H9 (cell line): ENCODE data around the gene CERKL. TPM values are rescaled to one million over a fixed set of nuclear protein-coding genes. Genes with fewer than 3 reads are reported as not detected.

ENCODE experiments used
- DNase-seq: peaks from one replicate; pipeline ENCODE4 v3.0.0-alpha.2; 2017
- H2AFZ ChIP-seq: one replicate; pipeline ENCODE4 v1.6.1; 2013; ENCODE audit warnings: mild to moderate bottlenecking, low read length, control low read depth, moderate library complexity
- H2AK5ac ChIP-seq: 2 replicates; pipeline ENCODE4 v1.6.1; 2013; ENCODE audit warnings: low read length, control low read depth, mixed read lengths; ENCODE audit not compliant: insufficient read length
- H2BK120ac ChIP-seq: one replicate; pipeline ENCODE4 v1.6.1; 2013; ENCODE audit warnings: low read depth, mild to moderate bottlenecking, low read length, control low read depth, inconsistent platforms; ENCODE audit not compliant: poor library complexity, severe bottlenecking
- H2BK12ac ChIP-seq: 2 replicates; pipeline ENCODE4 v1.6.1; 2013; ENCODE audit warnings: low read length, control low read depth, mixed read lengths, low read depth; ENCODE audit not compliant: insufficient read length
- H2BK15ac ChIP-seq: 2 replicates; pipeline ENCODE4 v1.6.1; 2013; ENCODE audit warnings: low read depth, low read length, control low read depth
- H2BK20ac ChIP-seq: one replicate; pipeline ENCODE4 v1.6.1; 2013; ENCODE audit warnings: low read depth, mild to moderate bottlenecking, low read length, control low read depth, inconsistent platforms; ENCODE audit not compliant: poor library complexity, severe bottlenecking
- H2BK5ac ChIP-seq: 2 replicates; pipeline ENCODE4 v1.6.1; 2013; ENCODE audit warnings: low read length, control low read depth, mixed read lengths; ENCODE audit not compliant: insufficient read length
- H3K14ac ChIP-seq: 2 replicates; pipeline ENCODE4 v1.6.1; 2013; ENCODE audit warnings: low read length, control low read depth; ENCODE audit not compliant: insufficient read depth
- H3K18ac ChIP-seq: 2 replicates; pipeline ENCODE4 v1.6.1; 2013; ENCODE audit warnings: low read depth, mild to moderate bottlenecking, mixed read lengths, low read length, control low read depth; ENCODE audit not compliant: insufficient read length
- H3K23ac ChIP-seq: 2 replicates; pipeline ENCODE4 v1.6.1; 2013; ENCODE audit warnings: low read length, control low read depth, mixed read lengths, low read depth; ENCODE audit not compliant: insufficient read length
- H3K23me2 ChIP-seq: 2 replicates; pipeline ENCODE4 v1.6.1; 2013; ENCODE audit warnings: low read depth, mild to moderate bottlenecking, mixed read lengths, low read length, control low read depth; ENCODE audit not compliant: insufficient read length, poor library complexity, severe bottlenecking
- H3K27ac ChIP-seq: 2 replicates; pipeline ENCODE4 v1.5.1; 2013; ENCODE audit warnings: low read length, control low read depth, mixed read lengths, low read depth; ENCODE audit not compliant: insufficient read length
- H3K27me3 ChIP-seq: 2 replicates; pipeline ENCODE4 v1.6.1; 2013; ENCODE audit warnings: low read length, control low read depth, inconsistent platforms; ENCODE audit not compliant: insufficient read depth
- H3K4ac ChIP-seq: 2 replicates; pipeline ENCODE4 v1.6.1; 2013; ENCODE audit warnings: low read depth, mild to moderate bottlenecking, control low read depth, inconsistent platforms, low read length, moderate library complexity
- H3K4me1 ChIP-seq: 2 replicates; pipeline ENCODE4 v1.6.1; 2013; ENCODE audit warnings: low read length, control low read depth, inconsistent platforms; ENCODE audit not compliant: insufficient read depth
- H3K4me2 ChIP-seq: 2 replicates; pipeline ENCODE4 v1.6.1; 2013; ENCODE audit warnings: low read length, control low read depth, mixed read lengths; ENCODE audit not compliant: insufficient read length, insufficient read depth
- H3K56ac ChIP-seq: 2 replicates; pipeline ENCODE4 v1.6.1; 2013; ENCODE audit warnings: low read depth, mild to moderate bottlenecking, mixed read lengths, low read length, control low read depth; ENCODE audit not compliant: insufficient read length
- H3K79me1 ChIP-seq: 2 replicates; pipeline ENCODE4 v1.6.1; 2013; ENCODE audit warnings: low read depth, mild to moderate bottlenecking, moderate library complexity, low read length, control low read depth, inconsistent platforms; ENCODE audit not compliant: insufficient read depth, poor library complexity, severe bottlenecking
- H3K79me2 ChIP-seq: 2 replicates; pipeline ENCODE4 v1.6.1; 2013; ENCODE audit warnings: low read length, control low read depth, inconsistent platforms; ENCODE audit not compliant: insufficient read depth
- H3K9ac ChIP-seq: 2 replicates; pipeline ENCODE4 v1.6.1; 2013; ENCODE audit warnings: low read length, control low read depth, mixed read lengths; ENCODE audit not compliant: insufficient read length; ENCODE audit errors: extremely low read depth
- H3K9me3 ChIP-seq: one replicate; pipeline ENCODE4 v1.6.1; 2013; ENCODE audit warnings: low read depth, low read length, inconsistent platforms; ENCODE audit not compliant: control insufficient read depth
- H3T11ph ChIP-seq: one replicate; pipeline ENCODE4 v1.6.1; 2013; ENCODE audit warnings: mild to moderate bottlenecking, low read length, control low read depth, inconsistent platforms
- H4K20me1 ChIP-seq: one replicate; pipeline ENCODE4 v1.6.1; 2013; ENCODE audit not compliant: control insufficient read depth, insufficient read length, insufficient read depth
- H4K5ac ChIP-seq: 2 replicates; pipeline ENCODE4 v1.6.1; 2013; ENCODE audit warnings: low read depth, mild to moderate bottlenecking, mixed read lengths, low read length, control low read depth; ENCODE audit not compliant: insufficient read length
- H4K8ac ChIP-seq: replicated peaks from 2 replicates; pipeline ENCODE4 v1.6.1; 2013; ENCODE audit warnings: low read length, control low read depth, mixed read lengths, low read depth; ENCODE audit not compliant: insufficient read length
- H4K91ac ChIP-seq: 2 replicates; pipeline ENCODE4 v1.6.1; 2013; ENCODE audit warnings: low read depth, mild to moderate bottlenecking, moderate library complexity, mixed read lengths, low read length, control low read depth; ENCODE audit not compliant: insufficient read length
- H3K27ac Mint-ChIP-seq, 3 experiments: 2 replicates in 2 of 3; 3 replicates in 1 of 3; pipeline ENCODE4 v1.8.0; 2020 to 2021; ENCODE audit warnings: mixed read lengths in 3 of 3, mild to moderate bottlenecking in 1 of 3, moderate library complexity in 1 of 3
- H3K27me3 Mint-ChIP-seq: 2 replicates; pipeline ENCODE4 v1.8.0; 2021; ENCODE audit warnings: low read depth, mild to moderate bottlenecking, moderate library complexity, mixed read lengths
- H3K36me3 Mint-ChIP-seq, 3 experiments: 2 replicates in 2 of 3; 3 replicates in 1 of 3; pipeline ENCODE4 v1.8.0; 2020 to 2021; ENCODE audit warnings: low read depth in 3 of 3, mixed read lengths in 3 of 3; ENCODE audit not compliant: insufficient read depth in 1 of 3
- H3K4me1 Mint-ChIP-seq, 2 experiments: 2 replicates each; pipeline ENCODE4 v1.8.0; 2020; ENCODE audit warnings: mixed read lengths in 2 of 2
- H3K4me3 Mint-ChIP-seq, 2 experiments: 2 replicates in 1 of 2; 3 replicates in 1 of 2; pipeline ENCODE4 v1.8.0; 2020 to 2021; ENCODE audit warnings: mild to moderate bottlenecking in 2 of 2, mixed read lengths in 2 of 2, moderate library complexity in 1 of 2
- H3K9me3 Mint-ChIP-seq, 2 experiments: 2 replicates in 1 of 2; 3 replicates in 1 of 2; pipeline ENCODE4 v1.8.0; 2020; ENCODE audit warnings: mild to moderate bottlenecking in 2 of 2, mixed read lengths in 2 of 2, moderate library complexity in 1 of 2
- WGBS: extraction: QIAGEN DNeasy Blood & Tissue Kit; methylation state at CpG from one replicate; pipeline ENCODE4 v1.1.7; 2013; ENCODE audit warnings: missing lambda C conversion rate, low lambda C conversion rate, mixed read lengths; ENCODE audit not compliant: insufficient read length; ENCODE audit errors: extremely low coverage; 5-methylcytosine and 5-hydroxymethylcytosine counted together
- total RNA-seq: library from RNA; stranded (reverse); gene quantifications from 2 replicates; pipeline ENCODE4 v1.2.1, GENCODE V29; 2021
- TF ChIP-seq, protein P1 (sequence below): fragments of 200-600 bp; sonication (generic); conservative IDR thresholded peaks from 3 replicates; pipeline ENCODE4 v1.8.0; 2021; ENCODE audit warnings: antibody characterized with exemption, mild to moderate bottlenecking

CERKL gene
- total RNA-seq, 1 experiment from 2014 or later = not detected

- Histone ChIP-seq H2BK20ac (no peak overlapping the region), H2BK12ac (no peak overlapping the region), H3K27me3 (no peaks in the 10 kb centered on the region), H3K23ac (no peak overlapping the region), H4K5ac (no peak overlapping the region), H2BK120ac (no peak overlapping the region), H3K27ac (no peak overlapping the region), H3K56ac (no peak overlapping the region), H2BK15ac (no peak overlapping the region), H3K4me2 (no peak overlapping the region), H3K14ac (no peak overlapping the region), H3T11ph (no peak overlapping the region), H2AK5ac (no peak overlapping the region), H4K8ac (no peak overlapping the region), H3K9me3 (no peaks in the 10 kb centered on the region), H2BK5ac (no peak overlapping the region), H4K20me1 (no peaks in the 10 kb centered on the region), H3K18ac (no peak overlapping the region), H3K4ac (no peak overlapping the region), H3K23me2 (no peaks in the 10 kb centered on the region), H4K91ac (no peak overlapping the region), H3K79me1 (no peaks in the 10 kb centered on the region), H2AFZ (no peak overlapping the region), H3K4me1 (no peaks in the 10 kb centered on the region; the same call in 1 of the 2 replicates), H3K9ac (no peak overlapping the region), H3K79me2 (no peaks in the 10 kb centered on the region)
- H3K27ac Mint-ChIP-seq = no peak overlapping the region
- no peak for DNase-seq
- no peak overlapping the region for H3K4me3 Mint-ChIP-seq
- H3K4me1 Mint-ChIP-seq = peaks cover 4 to 11% of the 10 kb centered on the region in 2 experiments
- no peaks in the 10 kb centered on the region for H3K27me3 Mint-ChIP-seq
- peaks cover 0 to 2% of the 10 kb centered on the region in 2 experiments; a peak in 2 of 5 replicates for H3K9me3 Mint-ChIP-seq
- peaks cover 0 to 9% (median 5%) of the 10 kb centered on the region in 3 experiments; a peak in 4 of 7 replicates for H3K36me3 Mint-ChIP-seq
- TF ChIP-seq, protein P1, sequence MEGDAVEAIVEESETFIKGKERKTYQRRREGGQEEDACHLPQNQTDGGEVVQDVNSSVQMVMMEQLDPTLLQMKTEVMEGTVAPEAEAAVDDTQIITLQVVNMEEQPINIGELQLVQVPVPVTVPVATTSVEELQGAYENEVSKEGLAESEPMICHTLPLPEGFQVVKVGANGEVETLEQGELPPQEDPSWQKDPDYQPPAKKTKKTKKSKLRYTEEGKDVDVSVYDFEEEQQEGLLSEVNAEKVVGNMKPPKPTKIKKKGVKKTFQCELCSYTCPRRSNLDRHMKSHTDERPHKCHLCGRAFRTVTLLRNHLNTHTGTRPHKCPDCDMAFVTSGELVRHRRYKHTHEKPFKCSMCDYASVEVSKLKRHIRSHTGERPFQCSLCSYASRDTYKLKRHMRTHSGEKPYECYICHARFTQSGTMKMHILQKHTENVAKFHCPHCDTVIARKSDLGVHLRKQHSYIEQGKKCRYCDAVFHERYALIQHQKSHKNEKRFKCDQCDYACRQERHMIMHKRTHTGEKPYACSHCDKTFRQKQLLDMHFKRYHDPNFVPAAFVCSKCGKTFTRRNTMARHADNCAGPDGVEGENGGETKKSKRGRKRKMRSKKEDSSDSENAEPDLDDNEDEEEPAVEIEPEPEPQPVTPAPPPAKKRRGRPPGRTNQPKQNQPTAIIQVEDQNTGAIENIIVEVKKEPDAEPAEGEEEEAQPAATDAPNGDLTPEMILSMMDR = no peak
- WGBS = no CpG with 5 or more reads among the region's 2 CpGs
Observed at GRCh38 chr2:181536730-181537129, 120.2 kb downstream of the CERKL start.
